Mesendoderm (in vitro differentiated cells): ENCODE results near the gene KCTD19.

Source experiments
- DNase-seq: peaks from one replicate; pipeline ENCODE4 v3.0.0; 2013
- H2AK5ac ChIP-seq: 2 replicates; pipeline ENCODE4 v1.6.1; 2013; ENCODE audit warnings: low read length, inconsistent platforms
- H2BK120ac ChIP-seq: 2 replicates; pipeline ENCODE4 v1.6.1; 2013; ENCODE audit warnings: low read depth, mild to moderate bottlenecking, low read length, moderate library complexity, mixed read lengths
- H2BK15ac ChIP-seq: replicated peaks from 2 replicates; pipeline ENCODE4 v1.6.1; 2013; ENCODE audit warnings: low read depth, mild to moderate bottlenecking, moderate library complexity
- H2BK5ac ChIP-seq: 2 replicates; pipeline ENCODE4 v1.6.1; 2013; ENCODE audit warnings: low read length, inconsistent platforms
- H3K18ac ChIP-seq: 2 replicates; pipeline ENCODE4 v1.6.1; 2013; ENCODE audit warnings: mild to moderate bottlenecking, low read length, mixed read lengths
- H3K23ac ChIP-seq: one replicate; pipeline ENCODE4 v1.6.1; 2013; ENCODE audit warnings: low read length
- H3K27ac ChIP-seq: 2 replicates; pipeline ENCODE4 v1.5.1; 2013; ENCODE audit warnings: low read depth, mild to moderate bottlenecking, inconsistent platforms, low read length, moderate library complexity
- H3K27me3 ChIP-seq: 2 replicates; pipeline ENCODE4 v1.6.1; 2013; ENCODE audit warnings: low read length, control low read depth, mild to moderate bottlenecking, inconsistent platforms; ENCODE audit not compliant: insufficient read depth, poor library complexity
- H3K36me3 ChIP-seq: 2 replicates; pipeline ENCODE4 v1.6.1; 2013; ENCODE audit warnings: low read length, inconsistent platforms; ENCODE audit not compliant: control insufficient read depth, insufficient read depth
- H3K4ac ChIP-seq: one replicate; pipeline ENCODE4 v1.6.1; 2013; ENCODE audit warnings: low read depth, mild to moderate bottlenecking, low read length, moderate library complexity
- H3K4me1 ChIP-seq: 2 replicates; pipeline ENCODE4 v1.6.1; 2013; ENCODE audit warnings: low read depth, low read length, inconsistent platforms; ENCODE audit not compliant: control insufficient read depth
- H3K4me2 ChIP-seq: 2 replicates; pipeline ENCODE4 v1.6.1; 2013; ENCODE audit warnings: low read length
- H3K4me3 ChIP-seq: 2 replicates; pipeline ENCODE4 v1.5.1; 2013; ENCODE audit warnings: mild to moderate bottlenecking, low read length
- H3K56ac ChIP-seq: one replicate; pipeline ENCODE4 v1.6.1; 2013; ENCODE audit warnings: low read length
- H3K79me1 ChIP-seq: 2 replicates; pipeline ENCODE4 v1.6.1; 2013; ENCODE audit warnings: low read length, inconsistent platforms
- H3K79me2 ChIP-seq: 2 replicates; pipeline ENCODE4 v1.6.1; 2013; ENCODE audit warnings: mild to moderate bottlenecking, low read length; ENCODE audit not compliant: control insufficient read depth, insufficient read depth
- H3K9ac ChIP-seq: 2 replicates; pipeline ENCODE4 v1.6.1; 2013; ENCODE audit warnings: low read length, inconsistent platforms
- H4K5ac ChIP-seq: one replicate; pipeline ENCODE4 v1.6.1; 2013; ENCODE audit warnings: low read length
- H4K8ac ChIP-seq: one replicate; pipeline ENCODE4 v1.6.1; 2013; ENCODE audit warnings: low read depth, mild to moderate bottlenecking, control low read depth, low read length, moderate library complexity
- WGBS: extraction: QIAGEN DNeasy Blood & Tissue Kit; methylation state at CpG from one replicate; pipeline ENCODE4 v1.1.7; 2013; ENCODE audit warnings: low lambda C conversion rate, missing lambda C conversion rate; ENCODE audit not compliant: insufficient coverage; ENCODE audit errors: extremely low coverage; 5-methylcytosine and 5-hydroxymethylcytosine counted together

The KCTD19 gene

GRCh38 chr16:67277999-67278772, 48.4 kb downstream of the KCTD19 start:
- peak overlapping the region; percentile 42 for H2BK5ac ChIP-seq
- H3K79me2 ChIP-seq, result no peaks in the 10 kb centered on the region
- H3K36me3 ChIP-seq, result peaks cover 2% of the 10 kb centered on the region
- H3K27me3 ChIP-seq, result no peaks in the 10 kb centered on the region
- no peak for DNase-seq
- H2AK5ac ChIP-seq, result peak overlapping the region; percentile 9
- no peak overlapping the region for H4K8ac ChIP-seq
- H3K18ac ChIP-seq, result peak overlapping the region; percentile 91
- H3K9ac ChIP-seq, result peak overlapping the region; percentile 61
- H2BK120ac ChIP-seq, result no peak overlapping the region
- H3K4me2 ChIP-seq, result peak overlapping the region; percentile 61
- WGBS, result no CpG with 5 or more reads among the region's 13 CpGs
- no peak overlapping the region for H3K4me3 ChIP-seq
- peak overlapping the region; percentile 38 for H3K4ac ChIP-seq
- no peaks in the 10 kb centered on the region for H3K4me1 ChIP-seq
- peak overlapping the region; percentile 91 for H3K56ac ChIP-seq
- H4K5ac ChIP-seq, result no peak overlapping the region
- H2BK15ac ChIP-seq, result no peak overlapping the region
- no peak overlapping the region for H3K23ac ChIP-seq
- H3K79me1 ChIP-seq, result no peaks in the 10 kb centered on the region
- no peak overlapping the region for H3K27ac ChIP-seq

- Histone ChIP-seq H3K27me3 (no peaks in the 10 kb centered on the region), H4K5ac (no peak overlapping the region), H2BK15ac (no peak overlapping the region), H3K18ac (no peak overlapping the region), H2BK120ac (no peak overlapping the region), H3K4me1 (no peaks in the 10 kb centered on the region), H4K8ac (no peak overlapping the region), H3K4me3 (no peak overlapping the region), H3K79me1 (no peaks in the 10 kb centered on the region), H3K9ac (no peak overlapping the region), H3K56ac (peak overlapping the region; percentile 91), H3K23ac (no peak overlapping the region), H3K36me3 (peaks cover 2% of the 10 kb centered on the region), H3K79me2 (no peaks in the 10 kb centered on the region), H3K4ac (no peak overlapping the region), H2AK5ac (no peak overlapping the region), H3K27ac (no peak overlapping the region), H2BK5ac (no peak overlapping the region), H3K4me2 (no peak overlapping the region)
- no CpG with 5 or more reads among the region's 4 CpGs for WGBS
- peak; percentile 33 for DNase-seq
Observed at GRCh38 chr16:67277294-67277998, 49.1 kb downstream of the KCTD19 start.

GRCh38 chr16:67275321-67275720, 51.2 kb downstream of the KCTD19 start:
- Histone ChIP-seq H3K79me2 (no peaks in the 10 kb centered on the region), H3K23ac (no peak overlapping the region), H3K27me3 (no peaks in the 10 kb centered on the region), H3K4me2 (no peak overlapping the region), H3K9ac (no peak overlapping the region), H3K18ac (no peak overlapping the region), H3K4ac (no peak overlapping the region), H3K27ac (no peak overlapping the region), H2AK5ac (no peak overlapping the region), H3K79me1 (no peaks in the 10 kb centered on the region), H4K5ac (no peak overlapping the region), H2BK15ac (no peak overlapping the region), H2BK5ac (no peak overlapping the region), H3K36me3 (peaks cover 2% of the 10 kb centered on the region), H3K4me3 (no peak overlapping the region), H2BK120ac (no peak overlapping the region), H4K8ac (no peak overlapping the region), H3K4me1 (no peaks in the 10 kb centered on the region), H3K56ac (no peak overlapping the region)
- no peak for DNase-seq
- WGBS, result no CpG with 5 or more reads among the region's 2 CpGs

GRCh38 chr16:67271446-67271845, 55.1 kb downstream of the KCTD19 start:
- Histone ChIP-seq H2BK15ac (no peak overlapping the region), H3K23ac (no peak overlapping the region), H3K4me3 (no peak overlapping the region), H3K4ac (no peak overlapping the region), H3K9ac (no peak overlapping the region), H3K4me2 (no peak overlapping the region), H2AK5ac (no peak overlapping the region), H3K18ac (no peak overlapping the region), H3K4me1 (peaks cover 1% of the 10 kb centered on the region), H3K79me1 (no peaks in the 10 kb centered on the region), H4K5ac (no peak overlapping the region), H2BK5ac (no peak overlapping the region), H3K36me3 (no peaks in the 10 kb centered on the region), H3K27ac (no peak overlapping the region), H4K8ac (no peak overlapping the region), H3K56ac (no peak overlapping the region), H3K79me2 (no peaks in the 10 kb centered on the region), H3K27me3 (no peaks in the 10 kb centered on the region), H2BK120ac (no peak overlapping the region)
- WGBS, result no CpG with 5 or more reads among the region's 4 CpGs
- DNase-seq, result no peak

- DNase-seq, result no peak
- Histone ChIP-seq H3K4ac (no peak overlapping the region), H3K4me3 (no peak overlapping the region), H4K8ac (no peak overlapping the region), H3K18ac (no peak overlapping the region), H2BK5ac (no peak overlapping the region), H3K79me2 (no peaks in the 10 kb centered on the region), H2BK15ac (no peak overlapping the region), H3K27me3 (no peaks in the 10 kb centered on the region), H3K9ac (no peak overlapping the region), H3K36me3 (no peaks in the 10 kb centered on the region), H3K79me1 (no peaks in the 10 kb centered on the region), H2BK120ac (no peak overlapping the region), H3K27ac (no peak overlapping the region), H3K4me1 (peaks cover 1% of the 10 kb centered on the region), H3K56ac (peak overlapping the region; percentile 17), H3K4me2 (no peak overlapping the region), H3K23ac (no peak overlapping the region), H4K5ac (no peak overlapping the region), H2AK5ac (no peak overlapping the region)
- no CpG with 5 or more reads among the region's 11 CpGs for WGBS
Observed at GRCh38 chr16:67270931-67271338, 55.6 kb downstream of the KCTD19 start.
